ENCODE data around the gene VIPR1.

DNA sequence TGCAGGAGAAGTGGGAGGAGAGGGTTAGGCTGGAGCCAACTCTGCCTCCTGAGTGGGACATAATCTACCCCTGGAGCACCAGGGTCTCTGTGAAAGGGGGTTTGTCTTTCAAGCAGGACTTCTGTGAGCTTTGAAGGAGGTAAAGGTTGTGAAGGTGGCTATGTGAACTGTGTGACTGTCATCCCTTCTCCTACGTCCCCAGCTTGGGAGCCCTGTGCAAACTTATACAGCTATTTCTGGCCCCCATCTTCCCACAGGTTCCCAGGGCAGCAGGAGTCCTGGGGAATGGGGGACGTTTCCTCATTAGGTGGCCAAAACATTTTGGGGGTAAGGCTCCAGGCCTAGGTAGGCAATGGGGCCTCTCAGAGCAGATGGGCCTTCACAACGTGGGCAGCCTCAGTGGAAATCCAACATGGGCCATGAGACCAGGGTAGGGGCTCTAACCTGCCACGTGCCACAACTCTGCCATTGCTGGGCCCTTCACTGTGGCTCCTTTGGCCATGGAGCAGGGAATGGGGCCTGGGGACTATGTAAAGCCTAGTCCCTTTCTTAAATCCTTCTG, 3.5 kb downstream of the VIPR1 start:
- TF ChIP-seq, protein P1, sequence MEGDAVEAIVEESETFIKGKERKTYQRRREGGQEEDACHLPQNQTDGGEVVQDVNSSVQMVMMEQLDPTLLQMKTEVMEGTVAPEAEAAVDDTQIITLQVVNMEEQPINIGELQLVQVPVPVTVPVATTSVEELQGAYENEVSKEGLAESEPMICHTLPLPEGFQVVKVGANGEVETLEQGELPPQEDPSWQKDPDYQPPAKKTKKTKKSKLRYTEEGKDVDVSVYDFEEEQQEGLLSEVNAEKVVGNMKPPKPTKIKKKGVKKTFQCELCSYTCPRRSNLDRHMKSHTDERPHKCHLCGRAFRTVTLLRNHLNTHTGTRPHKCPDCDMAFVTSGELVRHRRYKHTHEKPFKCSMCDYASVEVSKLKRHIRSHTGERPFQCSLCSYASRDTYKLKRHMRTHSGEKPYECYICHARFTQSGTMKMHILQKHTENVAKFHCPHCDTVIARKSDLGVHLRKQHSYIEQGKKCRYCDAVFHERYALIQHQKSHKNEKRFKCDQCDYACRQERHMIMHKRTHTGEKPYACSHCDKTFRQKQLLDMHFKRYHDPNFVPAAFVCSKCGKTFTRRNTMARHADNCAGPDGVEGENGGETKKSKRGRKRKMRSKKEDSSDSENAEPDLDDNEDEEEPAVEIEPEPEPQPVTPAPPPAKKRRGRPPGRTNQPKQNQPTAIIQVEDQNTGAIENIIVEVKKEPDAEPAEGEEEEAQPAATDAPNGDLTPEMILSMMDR (IDR thresholded peaks at IDR 0.05) = no peak
- TF ChIP-seq RELA (CRISPR knock-in tag; IDR thresholded peaks at IDR 0.05; ENCODE audit: borderline replicate concordance) = no peak
- TF ChIP-seq, protein P2, sequence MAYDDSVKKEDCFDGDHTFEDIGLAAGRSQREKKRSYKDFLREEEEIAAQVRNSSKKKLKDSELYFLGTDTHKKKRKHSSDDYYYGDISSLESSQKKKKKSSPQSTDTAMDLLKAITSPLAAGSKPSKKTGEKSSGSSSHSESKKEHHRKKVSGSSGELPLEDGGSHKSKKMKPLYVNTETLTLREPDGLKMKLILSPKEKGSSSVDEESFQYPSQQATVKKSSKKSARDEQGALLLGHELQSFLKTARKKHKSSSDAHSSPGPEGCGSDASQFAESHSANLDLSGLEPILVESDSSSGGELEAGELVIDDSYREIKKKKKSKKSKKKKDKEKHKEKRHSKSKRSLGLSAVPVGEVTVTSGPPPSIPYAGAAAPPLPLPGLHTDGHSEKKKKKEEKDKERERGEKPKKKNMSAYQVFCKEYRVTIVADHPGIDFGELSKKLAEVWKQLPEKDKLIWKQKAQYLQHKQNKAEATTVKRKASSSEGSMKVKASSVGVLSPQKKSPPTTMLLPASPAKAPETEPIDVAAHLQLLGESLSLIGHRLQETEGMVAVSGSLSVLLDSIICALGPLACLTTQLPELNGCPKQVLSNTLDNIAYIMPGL (CRISPR knock-in tag; IDR thresholded peaks at IDR 0.05) = no peak
